Measurements from ENCODE around the gene GRAP2. TPM values are rescaled to one million over a fixed set of nuclear protein-coding genes. Genes with fewer than 3 reads are reported as not detected.

Gene GRAP2
- total and polyA plus RNA-seq, 2 of the 4 experiments (the other 2 are of a cell fraction) = not detected

DNA sequence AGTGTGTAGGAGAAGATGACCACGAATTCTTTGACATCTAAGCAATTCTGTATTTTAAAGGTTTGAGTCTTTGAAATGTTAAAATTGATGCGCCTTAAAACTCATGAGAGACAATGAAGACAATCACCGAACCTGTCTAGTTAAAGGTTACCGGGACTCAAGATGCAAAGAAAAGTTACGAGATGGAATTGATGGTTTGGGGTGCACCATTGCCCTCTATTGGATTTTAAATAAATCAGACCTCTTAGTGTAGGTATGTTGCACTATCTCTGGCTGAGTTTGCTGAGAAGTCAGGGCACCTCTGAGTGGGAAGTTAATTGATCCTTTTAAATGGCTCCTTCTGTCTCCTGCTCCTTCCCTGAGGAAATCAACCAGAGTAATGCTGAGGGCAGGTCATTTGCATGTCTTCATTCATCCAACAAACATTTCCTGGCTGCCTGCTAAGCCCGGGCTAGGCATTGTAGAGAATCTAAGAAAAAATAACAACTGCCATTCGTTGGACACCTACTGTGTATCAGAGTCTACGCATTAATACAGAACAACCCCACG, 39.9 kb downstream of the GRAP2 start:
- no peak overlapping the region for H3K4me2 ChIP-seq (ENCODE audit: low read depth, low read length)
- H3K27me3 ChIP-seq (ENCODE audit: control insufficient read depth, insufficient read depth, low read length) = peaks cover 51% of the 10 kb centered on the region
- no peak overlapping the region for H3K9ac ChIP-seq (ENCODE audit: low read depth, low read length)
- H3K27ac ChIP-seq (ENCODE audit: insufficient read depth, low read length) = no peak overlapping the region
- H4K8ac ChIP-seq (ENCODE audit: low read depth in 2 of 2, low read length in 2 of 2) = no peak overlapping the region
- H3K18ac ChIP-seq (ENCODE audit: low read depth, low read length) = no peak overlapping the region
- H3K79me1 ChIP-seq (ENCODE audit: low read depth in 1 of 2, low read length in 2 of 2) = no peaks in the 10 kb centered on the region
- BruUV-seq (replicated peaks) = no TSS peak
- no peaks in the 10 kb centered on the region for H3K36me3 ChIP-seq (ENCODE audit: control insufficient read depth, insufficient read depth, low read length)
- in situ Hi-C loops (cut with MboI; ENCODE audit: low sequenced_read_pairs) = no loop called here
- ChIA-PET CTCF (no interaction called here), POLR2A (ENCODE audit: unreplicated experiment) (no interaction called here)
- no peaks in the 10 kb centered on the region for H3K9me1 ChIP-seq (ENCODE audit: insufficient read depth, low read length)
- DNase-seq = no peak
- no peak overlapping the region for H4K91ac ChIP-seq (ENCODE audit: insufficient read depth, low read depth, low read length)
- no peak for ATAC-seq (ENCODE audit: low read depth)
- no peak overlapping the region for H2AFZ ChIP-seq (replicated peaks; ENCODE audit: low read length, poor library complexity)
- no peak for TF ChIP-seq SMC3 (IDR thresholded peaks at IDR 0.05; ENCODE audit: low read depth, low read length)
- TF ChIP-seq, protein P1, sequence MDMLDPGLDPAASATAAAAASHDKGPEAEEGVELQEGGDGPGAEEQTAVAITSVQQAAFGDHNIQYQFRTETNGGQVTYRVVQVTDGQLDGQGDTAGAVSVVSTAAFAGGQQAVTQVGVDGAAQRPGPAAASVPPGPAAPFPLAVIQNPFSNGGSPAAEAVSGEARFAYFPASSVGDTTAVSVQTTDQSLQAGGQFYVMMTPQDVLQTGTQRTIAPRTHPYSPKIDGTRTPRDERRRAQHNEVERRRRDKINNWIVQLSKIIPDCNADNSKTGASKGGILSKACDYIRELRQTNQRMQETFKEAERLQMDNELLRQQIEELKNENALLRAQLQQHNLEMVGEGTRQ (IDR thresholded peaks at IDR 0.05; ENCODE audit: low read depth, low read length) = no peak
- no peak for TF ChIP-seq NFE2L2 (IDR thresholded peaks at IDR 0.05; ENCODE audit: low read depth, low read length)
- no peak for TF ChIP-seq FOS (IDR thresholded peaks at IDR 0.05; ENCODE audit: low read depth, low read length)
- TF ChIP-seq POLR2A (IDR thresholded peaks at IDR 0.05; ENCODE audit: low read depth, low read length) = no peak
- no peak for TF ChIP-seq CEBPB (IDR thresholded peaks at IDR 0.05; ENCODE audit: low read depth, low read length)
- no peak for TF ChIP-seq RFX5 (IDR thresholded peaks at IDR 0.05; ENCODE audit: low read depth, low read length)
- no peak for TF ChIP-seq CHD1 (IDR thresholded peaks at IDR 0.05; ENCODE audit: low read depth, low read length)
- no peak for TF ChIP-seq RAD21 (IDR thresholded peaks at IDR 0.05; ENCODE audit: low read length)
- no peak for TF ChIP-seq MAZ (IDR thresholded peaks at IDR 0.05; ENCODE audit: borderline replicate concordance, low read depth, low read length)
- no peak overlapping the region for H2BK20ac ChIP-seq (ENCODE audit: low read depth, low read length)
- H3K4ac ChIP-seq (ENCODE audit: low read depth, low read length) = no peak overlapping the region
- H4K5ac ChIP-seq (ENCODE audit: low read depth, low read length) = no peak overlapping the region
- no peaks in the 10 kb centered on the region for H3K4me1 ChIP-seq (ENCODE audit: control insufficient read depth, insufficient read depth, low read length)
- no peak overlapping the region for H3K23ac ChIP-seq (ENCODE audit: low read depth, low read length)
- dilution Hi-C loops (cut with HindIII; ENCODE audit: low sequenced_read_pairs, unreplicated experiment) = no loop called here
- H3K56ac ChIP-seq (ENCODE audit: extremely low read depth, insufficient read depth, low read length) = no peak overlapping the region
- no peak overlapping the region for H2AK9ac ChIP-seq (replicated peaks; ENCODE audit: low read depth, low read length, poor library complexity)
- no peak overlapping the region for H2BK5ac ChIP-seq (ENCODE audit: low read depth, low read length, poor library complexity, severe bottlenecking)
- intact Hi-C loops (cut with micrococcal nuclease) = no loop called here
- no CpG with 5 or more reads among the region's 9 CpGs for WGBS, 2 experiments (ENCODE audit: extremely low coverage in 2 of 2, insufficient read length in 1 of 2)
- no peaks in the 10 kb centered on the region for H3K9me3 ChIP-seq (ENCODE audit: control insufficient read depth, insufficient read depth, low read length)
- H2AK5ac ChIP-seq (ENCODE audit: low read depth, low read length) = no peak overlapping the region
- no peak overlapping the region for H3K4me3 ChIP-seq (ENCODE audit: insufficient read depth, low read depth, low read length)
- H2BK15ac ChIP-seq (ENCODE audit: low read depth, low read length) = no peak overlapping the region
- H3K14ac ChIP-seq (replicated peaks; ENCODE audit: low read depth, low read length) = no peak overlapping the region
- no peak overlapping the region for H2BK120ac ChIP-seq (ENCODE audit: low read depth, low read length)
- H4K20me1 ChIP-seq (ENCODE audit: insufficient read depth, low read length) = no peaks in the 10 kb centered on the region
